Measurements from ENCODE around the gene ZBTB40.

ZBTB40 gene

GRCh38 chr1:22566161-22566560 is 114.5 kb downstream of the ZBTB40 start:
- no peak for DNase-seq

DNA sequence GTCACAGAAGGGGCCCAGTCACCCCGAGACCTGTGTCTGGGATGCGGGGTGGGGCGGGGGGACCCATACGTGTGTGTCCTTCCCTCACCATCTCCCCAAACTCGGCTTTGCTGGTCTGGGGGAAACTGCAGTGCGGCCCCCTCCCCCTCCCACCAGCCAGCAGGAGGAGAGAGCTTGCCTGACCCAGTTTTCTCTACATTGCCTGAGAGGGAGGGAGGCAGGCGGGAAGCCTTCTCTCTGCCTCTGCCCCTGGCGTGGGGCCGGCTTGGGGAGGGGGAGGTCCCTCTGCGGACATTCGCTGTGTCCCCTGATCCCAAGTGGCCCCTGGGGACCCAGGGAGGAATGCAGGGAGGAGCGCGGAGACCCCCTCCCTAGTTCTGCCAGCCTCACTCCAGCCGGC is 115.5 kb downstream of the ZBTB40 start:
- DNase-seq: no peak

GRCh38 chr1:22567994-22568393 is 116.3 kb downstream of the ZBTB40 start:
- no peak for DNase-seq

DNA sequence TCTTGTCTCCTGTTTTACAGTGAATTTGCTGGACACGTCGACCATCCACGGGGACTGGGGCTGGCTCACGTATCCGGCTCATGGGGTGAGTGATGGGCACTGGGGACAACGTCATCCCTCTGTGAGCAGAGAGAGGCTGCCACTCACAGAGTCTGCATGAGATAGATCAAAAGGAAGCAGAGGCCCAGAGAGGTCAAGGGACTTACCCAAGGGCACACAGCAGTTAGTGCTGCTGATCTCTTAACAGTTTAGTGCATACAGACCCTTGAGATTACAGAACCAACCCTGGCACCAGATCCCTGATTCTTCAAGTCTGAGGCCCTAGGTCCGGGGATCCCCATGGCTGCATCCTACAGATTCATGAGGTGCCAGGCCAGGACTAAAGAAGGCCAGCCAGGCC is 117.6 kb downstream of the ZBTB40 start:
- no peak for DNase-seq

DNA sequence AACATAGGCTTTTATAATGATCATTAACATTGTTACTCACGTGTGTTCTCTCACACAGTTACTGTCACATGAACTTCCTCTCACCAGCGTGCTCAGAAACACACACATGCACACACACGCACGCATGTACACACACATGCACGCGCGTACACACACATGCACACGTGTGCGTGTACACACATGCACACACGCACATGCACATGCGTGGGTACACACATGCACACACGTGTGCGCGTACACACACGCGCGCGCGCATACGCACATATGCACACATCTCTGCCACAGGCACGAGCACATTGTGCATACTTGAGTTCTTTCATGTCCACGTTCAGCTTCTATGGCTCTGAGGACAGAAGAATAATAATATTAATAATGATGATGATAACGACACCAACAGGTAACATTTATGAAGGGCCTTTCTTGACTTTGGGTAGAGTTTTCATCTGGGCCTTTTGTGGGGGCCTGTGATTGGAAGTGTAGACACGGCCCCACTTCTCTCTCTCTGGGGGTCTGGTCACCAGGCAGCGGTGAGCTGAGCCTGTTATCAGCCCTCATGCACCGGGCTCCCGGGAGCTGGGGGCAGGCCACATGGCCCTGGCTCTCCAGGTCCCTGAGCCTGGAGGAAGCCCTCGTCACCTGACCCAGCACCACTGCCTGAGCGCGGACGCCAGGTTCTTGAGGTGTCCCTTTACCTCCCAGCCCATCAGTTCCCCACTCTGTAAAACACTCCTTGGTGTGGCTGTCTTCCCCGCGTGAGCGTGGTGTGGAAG is 118.7 kb downstream of the ZBTB40 start:
- DNase-seq: no peak

- DNase-seq: no peak
Observed at GRCh38 chr1:22572818-22573217, 121.2 kb downstream of the ZBTB40 start.

DNA sequence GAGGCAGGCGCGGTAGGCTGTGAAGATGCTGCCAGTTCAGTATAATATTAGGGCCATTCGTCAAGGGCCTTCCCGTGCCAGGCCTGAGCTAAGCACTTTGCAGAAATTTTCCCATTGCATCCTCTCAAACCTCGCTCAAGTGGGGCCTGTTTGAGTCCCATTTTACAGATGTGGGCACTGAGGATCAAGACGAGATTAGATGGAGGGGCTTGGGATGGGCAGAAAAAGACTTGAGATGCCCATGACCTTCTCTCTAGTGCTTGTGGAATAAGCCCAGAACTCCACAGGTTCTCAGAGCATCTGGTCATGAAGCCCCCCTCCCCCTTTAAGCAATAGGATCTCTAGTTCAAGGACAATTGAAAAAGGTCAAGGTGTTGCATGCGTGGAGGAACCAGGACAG is 121.6 kb downstream of the ZBTB40 start:
- DNase-seq: no peak

DNA sequence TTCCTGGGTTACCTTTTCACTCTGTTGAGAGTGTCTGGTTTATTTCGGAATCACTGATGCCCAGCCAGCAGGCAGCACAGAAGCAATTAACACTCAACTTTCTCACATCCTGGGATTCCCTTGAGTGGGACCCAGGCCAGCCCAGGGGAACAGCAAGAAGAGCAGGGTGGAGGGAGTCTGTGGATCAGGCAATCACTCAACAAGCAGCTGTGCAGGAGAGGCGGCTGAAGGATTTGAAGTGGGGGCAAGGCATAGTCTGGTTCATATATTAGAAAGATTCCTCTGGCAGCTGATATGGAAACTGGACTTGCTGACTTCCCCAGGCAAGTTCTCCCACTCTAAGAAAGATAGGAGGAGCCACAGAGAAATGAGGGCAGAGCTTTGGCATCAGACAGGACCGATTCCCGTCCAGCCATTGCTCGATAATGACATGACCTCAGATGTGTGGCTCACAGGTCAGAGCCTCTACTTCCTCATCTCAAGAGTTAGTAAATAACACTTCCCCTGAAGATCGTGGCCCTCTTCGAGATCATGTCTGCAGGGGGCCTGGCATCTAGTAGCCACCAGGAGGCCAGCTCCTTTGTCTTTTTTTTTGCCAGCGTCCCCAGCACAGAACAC is 124.0 kb downstream of the ZBTB40 start:
- DNase-seq: no peak

DNA sequence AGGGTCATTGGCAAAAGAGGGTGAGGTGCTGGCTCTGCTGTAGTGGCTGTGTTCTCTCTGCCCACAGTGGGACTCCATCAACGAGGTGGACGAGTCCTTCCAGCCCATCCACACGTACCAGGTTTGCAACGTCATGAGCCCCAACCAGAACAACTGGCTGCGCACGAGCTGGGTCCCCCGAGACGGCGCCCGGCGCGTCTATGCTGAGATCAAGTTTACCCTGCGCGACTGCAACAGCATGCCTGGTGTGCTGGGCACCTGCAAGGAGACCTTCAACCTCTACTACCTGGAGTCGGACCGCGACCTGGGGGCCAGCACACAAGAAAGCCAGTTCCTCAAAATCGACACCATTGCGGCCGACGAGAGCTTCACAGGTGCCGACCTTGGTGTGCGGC is 124.5 kb downstream of the ZBTB40 start:
- DNase-seq: no peak

- DNase-seq: no peak
Observed at GRCh38 chr1:22576617-22577016, 125.0 kb downstream of the ZBTB40 start.

DNA sequence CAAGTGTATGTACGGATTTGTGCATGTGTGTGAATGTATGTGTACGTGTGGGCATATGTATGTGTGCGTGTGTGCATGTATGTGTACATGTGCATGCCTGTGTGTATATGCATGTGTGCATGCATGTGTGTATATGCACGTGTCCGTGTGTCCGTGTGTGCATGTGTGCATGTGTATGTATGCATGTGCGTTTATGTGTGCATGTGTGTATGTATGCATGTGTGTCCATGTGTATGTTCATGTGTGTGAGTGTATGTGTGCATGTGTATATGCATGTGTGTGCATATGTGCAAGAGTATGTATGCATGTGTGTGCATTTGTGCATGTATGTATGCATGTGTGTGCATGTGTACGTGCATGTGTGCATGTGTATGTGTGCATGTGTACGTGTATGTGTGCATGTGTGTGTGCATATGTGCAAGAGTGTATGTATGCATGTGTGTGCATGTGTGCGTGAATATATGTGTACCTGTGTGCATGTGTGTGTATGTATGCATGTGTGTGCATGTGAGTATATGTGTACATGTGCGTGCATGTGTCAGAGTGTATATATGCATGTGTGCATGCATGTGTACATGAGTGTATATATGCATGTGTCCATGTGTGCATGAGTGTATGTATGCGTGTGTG is 127.2 kb downstream of the ZBTB40 start:
- DNase-seq: no peak

DNA sequence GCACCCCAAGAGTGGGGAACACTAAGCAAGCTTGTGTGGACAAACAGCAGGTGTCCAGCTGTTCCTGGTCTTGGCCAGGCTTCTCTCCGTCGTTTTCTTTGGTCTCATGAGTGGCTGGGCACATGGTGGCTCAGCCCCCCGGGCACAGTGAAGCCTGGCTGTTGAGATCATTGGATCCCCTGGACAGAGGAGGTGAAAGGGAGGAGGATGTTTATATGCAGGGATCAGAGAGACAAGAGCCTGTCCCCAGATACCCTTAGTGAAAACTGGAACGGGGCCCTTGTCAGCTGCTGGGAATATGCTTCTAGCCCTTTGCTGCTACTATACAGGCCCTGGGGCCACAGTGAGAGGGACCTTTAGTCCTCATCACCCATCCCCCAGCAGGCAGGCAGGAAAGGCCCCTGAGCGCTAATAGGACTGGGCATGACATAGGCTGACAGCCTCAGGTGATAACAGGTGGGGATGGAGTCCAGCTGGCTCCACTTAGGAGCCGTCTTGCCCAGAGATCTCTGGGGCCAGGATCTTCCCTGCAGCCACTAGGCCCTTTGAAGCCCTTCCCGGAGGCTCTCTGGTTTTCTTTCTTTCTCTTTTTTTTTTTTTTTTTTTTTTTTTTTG is 128.0 kb downstream of the ZBTB40 start:
- DNase-seq: no peak

Measured in hematopoietic multipotent progenitor cell treated with erythropoietin and hydrocortisone succinate and interleukin-3 and kit ligand, for 6 days (in vitro differentiated cells).